Right lobe of liver (tissue), 4 donors: ENCODE data around the gene ADGRA1.

Experiments
- CTCF ChIP-seq, 4 donors: fragments of 200-600 bp in 3 of 4; fragments of 450-650 bp in 1 of 4; IDR thresholded peaks; one replicate each; pipeline versions ENCODE4 v1.5.1 to v1.8.0; 2016 to 2022; ENCODE audit warnings: antibody characterized with exemption in 4 of 4, mild to moderate bottlenecking in 2 of 4
- POLR2A ChIP-seq: fragments of 450-650 bp; IDR thresholded peaks from one replicate; pipeline ENCODE4 v1.6.1; 2017; ENCODE audit warnings: antibody characterized with exemption, mild to moderate bottlenecking
- donor health status: DM: no; HTN: no; CAD: no.
- donor health status: DM: no; HTN: no; CAD: no.
- donor health status: DM: no; HTN: yes; CAD: no.

GRCh38 chr10:133154411-133154810, 66.7 kb downstream of the ADGRA1 start:
- TF ChIP-seq CTCF (IDR thresholded peaks at IDR 0.05) (no peak), POLR2A (no peak)
